HG03060 (cell line): ENCODE results near the gene CREBBP.
"Not testable (repeated sequence)": the region's sequence is repeated elsewhere in the genome, so short reads cannot be mapped to it uniquely, and the experiment has no call there.

Experiments
- ATAC-seq: cut with Tn5 transposase; IDR thresholded peaks from one replicate; pipeline ENCODE4 v1.9.1; 2021; ENCODE audit warnings: low read depth, moderate number of reproducible peaks; ENCODE audit not compliant: unreplicated experiment

The CREBBP gene

GRCh38 chr16:3725276-3725675, 155.2 kb downstream of the CREBBP start:
- no peak for ATAC-seq

- ATAC-seq, result no peak
Observed at GRCh38 chr16:3722508-3722907, 158.0 kb downstream of the CREBBP start.

- no peak for ATAC-seq
Observed at GRCh38 chr16:3720418-3720817, 160.1 kb downstream of the CREBBP start.

GRCh38 chr16:3718628-3719027, 161.9 kb downstream of the CREBBP start:
- no peak for ATAC-seq

- no peak for ATAC-seq
Observed at GRCh38 chr16:3718019-3718391, 162.5 kb downstream of the CREBBP start.

GRCh38 chr16:3717235-3718018, 163.1 kb downstream of the CREBBP start, which contains the start of gene TRAP1:
Gene TRAP1, minus strand, starts transcription at chr16:3717524. Its CDS starts 16 bp downstream, at chr16:3717508.
- no peak for ATAC-seq

- no peak for ATAC-seq
Observed at GRCh38 chr16:3716831-3717234, 163.7 kb downstream of the CREBBP start.

GRCh38 chr16:3715430-3715829, 165.1 kb downstream of the CREBBP start:
- no peak for ATAC-seq

- not testable (repeated sequence) for ATAC-seq
Observed at GRCh38 chr16:3714378-3714777, 166.1 kb downstream of the CREBBP start.

GRCh38 chr16:3713587-3714242, 166.8 kb downstream of the CREBBP start:
- ATAC-seq, result no peak

- ATAC-seq, result no peak
Observed at GRCh38 chr16:3712861-3713372, 167.6 kb downstream of the CREBBP start.

GRCh38 chr16:3706253-3707012, 174.1 kb downstream of the CREBBP start:
- ATAC-seq, result no peak

- no peak for ATAC-seq
Observed at GRCh38 chr16:3702082-3702481, 178.4 kb downstream of the CREBBP start.

- no peak for ATAC-seq
Observed at GRCh38 chr16:3701531-3701930, 179.0 kb downstream of the CREBBP start.

- ATAC-seq, result no peak
Observed at GRCh38 chr16:3698941-3699340, 181.6 kb downstream of the CREBBP start.

- ATAC-seq, result no peak
Observed at GRCh38 chr16:3696425-3697218, 183.9 kb downstream of the CREBBP start.

GRCh38 chr16:3695610-3696369, 184.7 kb downstream of the CREBBP start:
- ATAC-seq, result no peak

- no peak for ATAC-seq
Observed at GRCh38 chr16:3694051-3694450, 186.5 kb downstream of the CREBBP start.

GRCh38 chr16:3691761-3692160, 188.8 kb downstream of the CREBBP start:
- no peak for ATAC-seq
